SK-N-DZ (cell line): ENCODE data around the gene ANK2.
A peak's percentile ranks its signal among the peaks of the same experiment; 100 is the strongest.

Experiments
- DNase-seq: peaks from one replicate; pipeline ENCODE4 v3.0.0-alpha.2; 2015; ENCODE audit warnings: low spot score
- small RNA-seq, 2 experiments: library from RNA; depleted of rRNA; stranded (forward); fragments of <200 nt; gene quantifications; one replicate each; pipeline ENCODE3, GENCODE V24; 2014

The ANK2 gene

GRCh38 chr4:113394730-113395530, 345.5 kb downstream of the ANK2 start:
- DNase-seq = peak; percentile 73

GRCh38 chr4:113397114-113397701, 347.8 kb downstream of the ANK2 start:
- DNase-seq = no peak

DNA sequence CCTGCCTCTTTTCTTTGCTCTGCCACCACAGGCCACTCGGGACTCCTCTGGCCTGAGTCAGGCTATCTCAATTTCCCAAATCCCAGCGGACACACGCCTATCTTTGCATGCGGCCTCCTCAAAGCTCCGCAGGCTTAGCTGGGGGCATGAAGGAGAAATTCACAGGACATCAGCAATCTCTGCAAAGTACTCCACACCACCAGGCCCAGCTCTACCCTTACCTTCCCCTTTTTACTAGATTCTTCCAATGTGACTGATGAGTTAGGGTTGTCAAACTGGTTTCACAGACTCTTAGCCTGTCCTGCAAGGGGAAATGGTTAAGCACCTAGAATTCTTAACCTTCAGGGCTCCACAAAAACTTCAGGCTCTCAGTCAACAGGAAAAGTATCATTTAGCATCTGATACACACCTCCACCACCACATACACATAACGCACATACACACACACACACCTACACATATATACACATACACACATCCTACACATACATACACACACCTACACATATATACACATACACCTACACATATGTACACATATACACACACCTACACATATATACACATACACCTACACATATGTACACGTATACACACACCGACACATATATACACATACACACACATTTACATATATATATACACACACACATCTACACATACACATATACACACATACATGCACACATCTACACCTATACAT, 349.1 kb downstream of the ANK2 start:
- DNase-seq = no peak

GRCh38 chr4:113404167-113404571, 354.7 kb downstream of the ANK2 start:
- no peak for DNase-seq

DNA sequence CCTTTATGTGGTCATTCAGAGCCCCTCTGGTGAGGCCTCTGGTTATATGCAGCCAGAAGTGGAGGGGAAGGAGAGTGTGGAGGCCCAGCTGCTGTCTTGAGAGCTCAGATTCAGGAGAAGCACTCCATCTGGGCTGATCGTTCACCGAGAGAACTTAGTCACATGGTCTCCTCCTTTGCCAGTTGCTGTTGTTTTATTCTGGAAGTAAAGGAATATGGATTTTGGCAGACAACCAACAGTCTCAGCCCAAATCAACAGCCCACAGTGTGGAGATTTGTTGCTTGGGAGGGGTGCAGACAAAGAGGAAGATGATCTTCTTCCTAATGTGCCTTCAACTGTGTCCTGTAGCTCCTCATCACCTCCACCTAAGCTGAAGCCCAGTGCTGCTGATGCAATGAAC, 355.4 kb downstream of the ANK2 start:
- no peak for DNase-seq

DNA sequence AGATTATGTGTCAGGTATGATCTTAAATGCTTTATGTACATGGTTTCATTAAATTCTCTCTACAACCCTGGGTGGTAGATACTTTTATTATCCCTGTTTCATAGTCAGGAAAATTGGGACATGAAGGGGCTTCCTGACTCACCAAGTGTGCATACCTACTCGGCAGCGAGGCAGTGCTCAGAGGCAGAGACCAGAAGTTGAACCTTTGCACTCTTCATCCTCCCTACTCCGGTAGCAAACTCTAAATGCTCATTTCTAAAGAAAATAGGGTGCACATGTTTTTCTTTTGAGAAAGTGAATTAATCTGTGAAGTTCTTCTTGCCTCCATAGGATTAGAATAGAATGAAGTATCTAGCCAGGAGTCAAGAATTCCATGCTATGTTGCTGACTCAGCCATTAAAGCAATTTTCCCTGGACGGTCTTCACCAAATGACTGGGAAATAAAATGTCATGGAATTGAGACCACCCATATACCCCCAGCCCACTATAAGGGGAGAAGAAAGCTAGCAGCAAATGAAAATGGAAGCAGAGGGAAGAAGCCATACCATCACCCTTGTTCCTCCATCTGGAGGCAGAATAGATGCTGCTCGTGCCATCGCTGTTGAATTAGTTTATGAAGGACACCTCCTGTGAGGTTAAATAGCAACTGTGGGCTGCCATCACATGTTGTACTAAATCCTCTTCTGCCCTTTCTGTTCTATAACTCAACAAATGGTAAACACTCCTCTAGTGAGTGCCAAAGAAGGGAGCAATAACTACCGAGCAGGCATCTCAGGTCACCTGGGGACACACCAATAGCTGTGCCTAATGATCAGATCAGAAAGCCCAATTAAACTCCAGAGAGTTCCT, 356.6 kb downstream of the ANK2 start:
- DNase-seq = no peak

- DNase-seq = no peak
Measured at GRCh38 chr4:113406723-113407016, 357.2 kb downstream of the ANK2 start.

DNA sequence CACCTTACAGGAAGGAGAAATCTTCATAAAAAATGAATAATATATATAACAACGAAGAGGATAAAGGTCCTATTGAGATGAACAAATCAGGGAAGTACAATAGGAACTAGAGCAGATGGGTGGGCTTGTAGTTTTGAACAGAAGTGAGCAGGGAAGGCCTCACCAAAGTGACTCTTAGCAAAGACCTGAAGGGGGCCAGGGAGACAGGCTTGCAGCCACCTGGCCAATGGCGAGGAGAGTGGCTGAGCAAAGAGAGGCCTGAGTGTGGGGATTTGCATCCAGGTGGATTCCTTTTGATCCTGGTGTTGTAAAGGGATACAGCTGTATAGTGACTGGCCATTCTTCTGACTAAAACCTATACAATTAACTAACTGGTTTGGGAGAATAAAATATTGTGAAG, 358.0 kb downstream of the ANK2 start:
- no peak for DNase-seq

- no peak for DNase-seq
Measured at GRCh38 chr4:113409181-113409580, 359.7 kb downstream of the ANK2 start.

DNA sequence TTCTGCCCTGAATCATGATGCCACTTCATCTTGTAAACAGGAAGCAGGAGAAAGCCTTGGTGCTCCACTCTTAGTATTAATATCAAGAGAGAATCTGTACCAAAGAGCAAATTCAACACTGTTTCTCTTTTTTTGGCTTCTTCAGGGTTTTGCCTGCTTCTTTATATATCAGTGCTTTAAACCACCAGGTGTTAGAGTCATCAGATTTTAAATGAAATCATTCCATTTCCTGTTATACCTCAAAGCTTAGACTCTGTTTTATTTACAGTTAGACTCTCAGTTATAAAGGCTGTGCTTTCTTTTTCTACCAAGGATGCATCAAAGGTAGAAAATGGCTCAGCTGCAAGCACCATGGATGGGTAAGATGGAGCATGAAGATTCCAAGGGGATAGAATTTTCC, 361.2 kb downstream of the ANK2 start:
- no peak for DNase-seq

- no peak for DNase-seq
Measured at GRCh38 chr4:113411496-113411938, 362.1 kb downstream of the ANK2 start.

DNA sequence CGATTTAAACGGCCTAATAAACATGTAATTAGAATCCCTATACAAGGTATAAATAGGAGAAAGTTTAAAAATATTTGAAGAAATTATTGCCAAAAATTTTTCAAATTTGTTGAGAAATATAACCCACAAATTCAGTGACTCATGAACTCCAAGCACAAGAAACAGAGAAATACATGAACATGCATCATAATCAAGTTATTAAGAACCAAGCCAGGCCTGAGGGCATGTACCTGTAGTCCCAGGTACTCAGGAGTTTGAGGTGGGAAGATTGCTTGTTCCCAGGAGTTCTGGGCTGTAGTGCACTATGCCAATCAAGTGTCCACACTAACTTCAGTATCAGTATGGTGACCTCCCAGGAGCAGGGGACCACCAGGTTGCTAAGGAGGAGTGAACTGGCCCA, 370.2 kb downstream of the ANK2 start:
- DNase-seq = no peak

- no peak for DNase-seq
Measured at GRCh38 chr4:113420938-113421337, 371.5 kb downstream of the ANK2 start.

DNA sequence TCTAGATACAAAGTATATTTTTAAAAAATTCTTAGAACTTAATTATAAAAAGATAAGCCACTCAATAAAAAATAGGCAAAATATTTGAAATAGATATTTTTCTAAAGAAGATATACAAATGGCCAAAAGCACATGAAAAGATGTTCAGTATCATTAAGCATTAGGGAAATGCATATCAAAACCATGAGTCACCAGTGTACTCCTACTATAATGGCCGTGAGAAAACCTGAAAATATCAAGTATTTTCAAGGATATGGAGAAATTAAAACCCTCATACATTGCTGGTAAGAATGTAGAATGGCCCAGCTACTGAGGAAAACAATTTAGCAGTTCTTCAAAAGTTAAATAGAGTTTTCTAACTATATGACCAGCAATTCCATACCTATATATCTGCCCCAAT, 374.2 kb downstream of the ANK2 start:
- DNase-seq = no peak

DNA sequence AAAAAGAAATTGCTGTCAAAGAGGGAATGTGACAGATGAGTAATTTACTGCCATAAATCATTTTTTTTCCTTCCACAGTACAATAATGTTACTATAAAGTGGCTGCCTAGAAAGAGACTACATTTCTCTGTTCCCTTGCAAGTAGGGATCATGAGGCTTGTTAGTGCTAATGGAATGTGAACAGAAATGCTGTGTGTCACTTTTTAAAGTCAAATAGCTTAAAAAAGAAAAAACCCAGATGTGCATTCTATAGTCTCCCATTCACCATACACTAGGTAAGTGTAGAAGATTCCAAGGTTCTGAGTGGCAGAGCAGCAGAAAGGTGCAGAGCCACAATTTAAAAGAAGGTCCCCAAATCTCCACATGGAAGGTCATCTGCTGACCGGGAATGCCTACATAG, 383.7 kb downstream of the ANK2 start:
- no peak for DNase-seq

Small RNAs within 50 kb of the gene (small RNA-seq; reads per million reads assigned to genes)
- gene MIR8082 = 0 reads per million in 2 experiments
- 0 reads per million in 2 experiments for gene RN7SL184P
- 0.03 to 0.09 reads per million in 2 experiments for gene RNU1-138P
